GM23338 (cell line): Measurements from ENCODE around the gene LGR5.

Experiments
- STAT1 ChIP-seq: IDR thresholded peaks from one replicate; pipeline ENCODE4 v1.6.1; 2016; ENCODE audit warnings: antibody characterized with exemption; ENCODE audit not compliant: unreplicated experiment
- TF ChIP-seq, protein P1 (sequence below), 2 experiments: fragments of 200-600 bp in 1 of 2; sonication (generic) in 1 of 2; conservative IDR thresholded peaks; 2 replicates each; pipeline versions ENCODE4 v1.5.1 to v1.6.1; 2016 to 2017; ENCODE audit warnings: antibody characterized with exemption in 2 of 2, low read depth in 2 of 2, mild to moderate bottlenecking in 2 of 2, moderate library complexity in 1 of 2

DNA sequence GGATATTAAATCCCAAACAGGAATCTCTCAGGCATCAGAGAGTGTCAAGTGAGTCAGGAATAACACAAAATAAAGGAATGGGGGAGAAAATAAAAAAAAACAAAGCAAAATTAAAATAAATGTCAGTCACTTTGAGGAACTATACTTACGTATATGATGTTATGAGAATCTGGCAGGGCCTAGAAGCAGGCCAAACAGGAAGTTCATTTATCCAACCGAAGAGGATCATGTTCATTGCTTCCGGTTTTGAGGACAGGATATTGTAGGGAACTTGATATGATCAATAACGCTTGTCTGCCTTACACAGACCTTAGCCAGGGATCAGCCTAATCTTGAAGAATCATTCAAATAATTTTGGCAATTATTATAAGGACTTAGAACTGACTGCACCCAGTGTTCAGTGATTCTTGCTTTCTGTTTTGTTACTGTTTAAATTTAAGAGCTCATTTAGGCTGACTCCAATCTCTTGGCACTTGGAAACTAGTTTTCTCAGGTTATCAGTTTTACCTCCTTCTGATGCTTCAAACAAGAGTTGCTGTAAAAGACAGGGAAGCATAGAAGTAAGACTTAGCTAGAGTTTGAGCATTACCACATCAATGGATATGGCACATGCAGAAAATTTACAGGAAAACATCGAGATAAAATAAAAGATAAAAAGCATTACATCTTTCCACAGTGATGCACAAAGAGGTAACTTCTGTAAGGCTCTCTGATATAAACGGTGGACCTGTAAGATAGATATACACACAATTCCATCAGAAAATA lies 170.6 kb downstream of the LGR5 start:
- TF ChIP-seq, protein P1, sequence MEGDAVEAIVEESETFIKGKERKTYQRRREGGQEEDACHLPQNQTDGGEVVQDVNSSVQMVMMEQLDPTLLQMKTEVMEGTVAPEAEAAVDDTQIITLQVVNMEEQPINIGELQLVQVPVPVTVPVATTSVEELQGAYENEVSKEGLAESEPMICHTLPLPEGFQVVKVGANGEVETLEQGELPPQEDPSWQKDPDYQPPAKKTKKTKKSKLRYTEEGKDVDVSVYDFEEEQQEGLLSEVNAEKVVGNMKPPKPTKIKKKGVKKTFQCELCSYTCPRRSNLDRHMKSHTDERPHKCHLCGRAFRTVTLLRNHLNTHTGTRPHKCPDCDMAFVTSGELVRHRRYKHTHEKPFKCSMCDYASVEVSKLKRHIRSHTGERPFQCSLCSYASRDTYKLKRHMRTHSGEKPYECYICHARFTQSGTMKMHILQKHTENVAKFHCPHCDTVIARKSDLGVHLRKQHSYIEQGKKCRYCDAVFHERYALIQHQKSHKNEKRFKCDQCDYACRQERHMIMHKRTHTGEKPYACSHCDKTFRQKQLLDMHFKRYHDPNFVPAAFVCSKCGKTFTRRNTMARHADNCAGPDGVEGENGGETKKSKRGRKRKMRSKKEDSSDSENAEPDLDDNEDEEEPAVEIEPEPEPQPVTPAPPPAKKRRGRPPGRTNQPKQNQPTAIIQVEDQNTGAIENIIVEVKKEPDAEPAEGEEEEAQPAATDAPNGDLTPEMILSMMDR (conservative IDR thresholded peaks at IDR 0.05; ENCODE audit: low read depth in 2 of 2): no peak
- TF ChIP-seq STAT1: no peak
